K562 (cell line): ENCODE results near the gene DCXR. TPM values are rescaled to one million over a fixed set of nuclear protein-coding genes. Genes with fewer than 3 reads are reported as not detected.

ENCODE experiments used
- ATAC-seq: fragments of 200-7000 bp; cut with Tn5 transposase; 3 replicates; pipeline ENCODE4 v1.9.1; 2020; ENCODE audit warnings: moderate library complexity
- BruUV-seq: library from RNA; stranded (reverse); fragments of 400-500 nt; replicated peaks from 2 replicates; lab custom pipeline; 2021; lab: Mats Ljungman, UMichigan
- CTCF ChIA-PET: fragments of 300-600 bp; formaldehyde crosslinking; extraction: SDS; loops from one replicate; lab custom pipeline; 2021; ENCODE audit warnings: low intra/inter-chr PET ratio; lab: Yijun Ruan, JAX
- POLR2A ChIA-PET: fragments of 300-600, 350-650 bp; sonication (Branson Sonifier 250); formaldehyde crosslinking; extraction: SDS; loops from one replicate; lab custom pipeline; 2021; ENCODE audit warnings: antibody characterized with exemption, inconsistent platforms; lab: Yijun Ruan, JAX
- DNase-seq, 4 experiments: peaks; one replicate each; pipeline versions ENCODE4 v3.0.0 to v3.0.0-alpha.2; 2011 to 2018; ENCODE audit warnings: low spot score in 3 of 4, mixed read lengths in 3 of 4; ENCODE audit errors: extremely low read depth in 1 of 4
- FAIRE-seq: peaks from 2 replicates; lab custom pipeline; 2011; peaks lifted over from hg19 to GRCh38; lab: Jason Lieb, UNC
- H2AFZ ChIP-seq: 2 replicates; pipeline ENCODE4 v1.6.0; 2011; ENCODE audit warnings: low read depth, low read length, control low read depth, inconsistent platforms
- H3K27ac ChIP-seq: fragments of 200-600 bp; 3 replicates; pipeline ENCODE4 v1.8.0; 2011; ENCODE audit warnings: low read depth, mild to moderate bottlenecking, control low read depth, inconsistent platforms, low read length, moderate library complexity, mixed read lengths; ENCODE audit errors: extremely low read depth
- H3K27me3 ChIP-seq, 2 experiments: fragments of 300-600 bp in 1 of 2; 2 replicates in 1 of 2; 3 replicates in 1 of 2; pipeline versions ENCODE4 v1.6.0 to v1.8.0; 2011; ENCODE audit warnings: inconsistent platforms in 2 of 2, low read length in 2 of 2, mild to moderate bottlenecking in 1 of 2, mixed read lengths in 1 of 2, moderate library complexity in 1 of 2; ENCODE audit not compliant: control insufficient read depth in 2 of 2, insufficient read depth in 2 of 2
- H3K36me3 ChIP-seq: fragments of 300-600 bp; 3 replicates; pipeline ENCODE4 v1.8.0; 2011; ENCODE audit warnings: mild to moderate bottlenecking, low read length, inconsistent platforms; ENCODE audit not compliant: control insufficient read depth, insufficient read depth
- H3K4me1 ChIP-seq, 2 experiments: fragments of 200-600 bp in 1 of 2; replicated peaks in 1 of 2; 2 replicates in 1 of 2; 3 replicates in 1 of 2; pipeline versions ENCODE4 v1.5.1 to v1.8.0; 2011; ENCODE audit warnings: inconsistent platforms in 2 of 2, low read length in 2 of 2, mild to moderate bottlenecking in 1 of 2, mixed read lengths in 1 of 2, moderate library complexity in 1 of 2; ENCODE audit not compliant: control insufficient read depth in 2 of 2, insufficient read depth in 2 of 2
- H3K4me2 ChIP-seq: 2 replicates; pipeline ENCODE4 v1.6.1; 2011; ENCODE audit warnings: low read length, control low read depth, inconsistent platforms, mixed read lengths; ENCODE audit not compliant: insufficient read depth
- H3K4me3 ChIP-seq: fragments of 200-600 bp; sonication (generic), shearing (Covaris generic); 2 replicates; pipeline ENCODE4 v1.5.1; 2016; ENCODE audit warnings: control low read depth, inconsistent platforms
- H3K79me2 ChIP-seq: fragments of 200-600 bp; 3 replicates; pipeline ENCODE4 v1.8.0; 2011; ENCODE audit warnings: low read length, inconsistent platforms; ENCODE audit not compliant: control insufficient read depth, insufficient read depth
- H3K9ac ChIP-seq, 2 experiments: 2 replicates each; pipeline versions ENCODE4 v1.6.0 to v1.6.1; 2011; ENCODE audit warnings: low read depth in 2 of 2, low read length in 2 of 2, control low read depth in 1 of 2, inconsistent platforms in 1 of 2, mild to moderate bottlenecking in 1 of 2, mixed read lengths in 1 of 2; ENCODE audit not compliant: insufficient read depth in 1 of 2
- H3K9me1 ChIP-seq: one replicate; pipeline ENCODE4 v1.6.0; 2011; ENCODE audit warnings: inconsistent platforms, mild to moderate bottlenecking, low read length, moderate library complexity; ENCODE audit not compliant: control insufficient read depth, insufficient read depth
- H3K9me3 ChIP-seq: replicated peaks from 2 replicates; pipeline ENCODE4 v1.5.1; 2011; ENCODE audit warnings: low read depth, low read length, inconsistent platforms; ENCODE audit not compliant: control insufficient read depth, insufficient read depth
- H4K20me1 ChIP-seq: replicated peaks from 2 replicates; pipeline ENCODE4 v1.6.1; 2011; ENCODE audit warnings: low read length, inconsistent platforms, mixed read lengths; ENCODE audit not compliant: control insufficient read depth, insufficient read depth
- FOSL1 ChIP-seq: fragments of 200-800 bp; sonication (Bioruptor generic); conservative IDR thresholded peaks from 2 replicates; pipeline ENCODE4 v1.6.1; 2016; ENCODE audit warnings: missing genetic modification characterization, missing compliant biosample characterization
- GATAD2B ChIP-seq: fragments of 450-650 bp; IDR thresholded peaks from 2 replicates; pipeline ENCODE4 v1.6.1; 2017; ENCODE audit warnings: mild to moderate bottlenecking, borderline replicate concordance
- NR2C2 ChIP-seq, 2 experiments: fragments of 200-800 bp in 1 of 2; sonication (Bioruptor generic) in 1 of 2; sonication (generic) in 1 of 2; formaldehyde crosslinking in 1 of 2; IDR thresholded peaks; 2 replicates each; pipeline versions ENCODE4 v1.6.1 to v1.8.0; 2016 to 2022; ENCODE audit warnings: mild to moderate bottlenecking in 1 of 2, missing compliant biosample characterization in 1 of 2, missing genetic modification characterization in 1 of 2, missing genetic modification reagents in 1 of 2
- PHB ChIP-seq: fragments of 250-450 bp; sonication (Bioruptor Pico); IDR thresholded peaks from 2 replicates; pipeline ENCODE4 v1.5.0; 2021
- YY1 ChIP-seq, 3 experiments: IDR thresholded peaks; 2 replicates each; pipeline ENCODE4 v1.6.1; 2011; ENCODE audit warnings: low read length in 2 of 3, mild to moderate bottlenecking in 2 of 3, moderate library complexity in 2 of 3, borderline replicate concordance in 1 of 3, control low read depth in 1 of 3, low read depth in 1 of 3; ENCODE audit not compliant: insufficient read depth in 3 of 3, insufficient replicate concordance in 2 of 3, control insufficient read depth in 1 of 3, insufficient read length in 1 of 3; ENCODE audit errors: extremely low read depth in 1 of 3
- ZBED1 ChIP-seq: IDR thresholded peaks from 2 replicates; pipeline ENCODE4 v1.6.1; 2014
- ZNF77 ChIP-seq: fragments of 250-450 bp; sonication (Bioruptor Pico); IDR thresholded peaks from 2 replicates; pipeline ENCODE4 v1.5.0; 2020
- WGBS: fragments of 100-300 bp; shearing (Covaris generic); methylation state at CpG from one replicate; pipeline ENCODE4 v1.1.6; 2016; ENCODE audit warnings: low coverage, mixed read lengths; ENCODE audit not compliant: insufficient coverage; ENCODE audit errors: missing lambda C conversion rate; 5-methylcytosine and 5-hydroxymethylcytosine counted together
- in situ Hi-C: fragments of 300-500 bp; cut with MboI; formaldehyde crosslinking; loops from 4 replicates; pipeline ENCODE4 v1.15.0; 2018; ENCODE audit warnings: inconsistent platforms, mixed read lengths
- intact Hi-C: fragments of 100-400 bp; cut with micrococcal nuclease; formaldehyde crosslinking; loops from 2 replicates; pipeline ENCODE4 v1.14.2; 2022
- polyA plus RNA-seq, 8 experiments: library from polyadenylated mRNA; depleted of rRNA in 4 of 8; stranded (reverse) in 5 of 8; unstranded in 3 of 8; fragments of >200 nt; fragmentation: Nextera tagmentation in 2 of 8; fragmentation: Illumina TruSeq in 1 of 8; extraction: Ambion mirVana in 2 of 8; extraction: Trizol in 1 of 8; gene quantifications; 2 replicates each; pipeline versions ENCODE4 v1.2.1 to v1.2.3, GENCODE V29; 2011 to 2014; ENCODE audit warnings: inconsistent platforms in 1 of 8, missing spikeins in 1 of 8
- total RNA-seq, 7 experiments: library from RNA; depleted of rRNA in 6 of 7; stranded (reverse); fragments of >200 nt in 6 of 7; fragmentation: Illumina TruSeq in 2 of 7; extraction: Trizol in 2 of 7; gene quantifications; 2 replicates each; pipeline versions ENCODE4 v1.2.1 to v1.2.3, GENCODE V29; 2011 to 2021; ENCODE audit warnings: low replicate concordance in 1 of 7
- TF ChIP-seq, protein P1 (sequence below): fragments of 250-450 bp; sonication (Bioruptor Pico); IDR thresholded peaks from 2 replicates; pipeline ENCODE4 v1.8.0; 2022; ENCODE audit warnings: moderate library complexity, mild to moderate bottlenecking, inconsistent platforms
- TF ChIP-seq, protein P2 (sequence below): fragments of 200-800 bp; sonication (Bioruptor generic); IDR thresholded peaks from 2 replicates; pipeline ENCODE4 v1.6.1; 2017; ENCODE audit warnings: missing genetic modification characterization, missing compliant biosample characterization
- TF ChIP-seq, protein P3 (sequence below): fragments of 450-650 bp; IDR thresholded peaks from 2 replicates; pipeline ENCODE4 v1.6.1; 2017; ENCODE audit warnings: antibody characterized with exemption, mild to moderate bottlenecking
- TF ChIP-seq, protein P4 (sequence below): fragments of 250-450 bp; sonication (Bioruptor Pico); IDR thresholded peaks from 2 replicates; pipeline ENCODE4 v1.4.0; 2020

DCXR gene
- total and polyA plus RNA-seq, 9 of the 15 experiments (the other 6 are each of a cell fraction or from before 2014, with no cell fraction given) = 21.3 to 274 (median 156) TPM

DNA sequence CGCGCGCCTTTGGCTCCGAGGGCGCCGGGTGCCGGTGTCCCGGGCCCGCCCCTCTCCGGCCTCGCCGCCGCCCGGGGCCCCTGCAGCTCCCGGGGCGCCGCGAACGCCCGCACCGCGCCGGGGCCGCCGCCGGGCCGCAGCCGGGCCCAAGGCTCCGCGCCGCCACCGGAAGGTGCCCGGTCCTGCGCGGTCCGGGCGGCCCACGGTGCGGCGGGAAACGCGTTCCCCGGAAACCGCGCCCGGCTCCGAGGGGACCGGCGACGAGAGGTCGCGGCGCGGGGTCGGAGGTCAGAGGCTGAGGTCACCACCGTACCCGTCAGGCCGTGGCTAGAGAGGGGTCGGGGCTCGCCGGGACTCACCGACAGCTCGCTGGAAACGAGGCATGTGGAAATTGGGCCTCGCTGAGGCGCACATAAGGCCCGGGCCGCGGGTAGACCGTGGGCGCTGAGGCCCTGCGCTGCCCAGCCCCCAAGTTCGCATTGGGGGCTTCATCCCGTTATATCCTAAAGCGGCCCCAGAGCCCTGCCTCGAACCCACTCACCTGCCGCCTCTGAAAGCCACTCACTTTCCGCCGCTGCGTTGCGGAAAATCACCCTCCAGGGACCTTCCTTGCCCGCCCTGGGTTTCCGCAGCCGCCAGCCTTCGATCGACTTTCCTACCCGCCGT is 28.3 kb upstream of the DCXR start, which contains the start of gene DUS1L:
Gene DUS1L (minus strand): TSS at position 167 of the 666 bp plus-strand sequence. CDS start 745 bp downstream, outside the sequence.
- peaks cover 3 to 54% of the 10 kb centered on the region in 2 experiments; a peak in 3 of 5 replicates for H3K4me1 ChIP-seq
- no peaks in the 10 kb centered on the region for H3K27me3 ChIP-seq
- 27% methylated on average over 59 of the region's 88 CpGs for WGBS
- ChIA-PET CTCF (no interaction called here), POLR2A (interaction anchor here (1.0 to 3.9 kb wide), 4 partner anchors 11 to 33 kb away, joined by 3 to 24 read pairs (median 5); partner anchors contain the start of gene FASN)
- H3K36me3 ChIP-seq = peaks cover 37% of the 10 kb centered on the region; the same call in 2 of the 3 replicates
- intact Hi-C loops = no loop called here
- H2AFZ ChIP-seq = peak within 1 kb of the TSS; percentile 99
- no peaks in the 10 kb centered on the region for H3K9me3 ChIP-seq
- in situ Hi-C loops = no loop called here
- BruUV-seq = TSS peak; percentile 97
- FAIRE-seq = no peak
- DNase-seq = peak; percentile 76 to 91 (median 89)
- H4K20me1 ChIP-seq = no peaks in the 10 kb centered on the region
- H3K79me2 ChIP-seq = peaks cover 28% of the 10 kb centered on the region
- peak within 1 kb of the TSS; percentile 98 to 100 for H3K9ac ChIP-seq
- H3K27ac ChIP-seq = peak within 1 kb of the TSS; percentile 87
- ATAC-seq = peak; percentile 81
- peak within 1 kb of the TSS; percentile 99 for H3K4me3 ChIP-seq
- H3K9me1 ChIP-seq = no peaks in the 10 kb centered on the region
- peak within 1 kb of the TSS; percentile 91 for H3K4me2 ChIP-seq
- 0 out of 2 replicates have a peak, but pooled peaks have one; percentile 57 for TF ChIP-seq ZBED1
- TF ChIP-seq, protein P1, sequence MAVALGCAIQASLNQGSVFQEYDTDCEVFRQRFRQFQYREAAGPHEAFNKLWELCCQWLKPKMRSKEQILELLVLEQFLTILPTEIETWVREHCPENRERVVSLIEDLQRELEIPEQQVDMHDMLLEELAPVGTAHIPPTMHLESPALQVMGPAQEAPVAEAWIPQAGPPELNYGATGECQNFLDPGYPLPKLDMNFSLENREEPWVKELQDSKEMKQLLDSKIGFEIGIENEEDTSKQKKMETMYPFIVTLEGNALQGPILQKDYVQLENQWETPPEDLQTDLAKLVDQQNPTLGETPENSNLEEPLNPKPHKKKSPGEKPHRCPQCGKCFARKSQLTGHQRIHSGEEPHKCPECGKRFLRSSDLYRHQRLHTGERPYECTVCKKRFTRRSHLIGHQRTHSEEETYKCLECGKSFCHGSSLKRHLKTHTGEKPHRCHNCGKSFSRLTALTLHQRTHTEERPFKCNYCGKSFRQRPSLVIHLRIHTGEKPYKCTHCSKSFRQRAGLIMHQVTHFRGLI (CRISPR knock-in tag) = no peak
- TF ChIP-seq, protein P2, sequence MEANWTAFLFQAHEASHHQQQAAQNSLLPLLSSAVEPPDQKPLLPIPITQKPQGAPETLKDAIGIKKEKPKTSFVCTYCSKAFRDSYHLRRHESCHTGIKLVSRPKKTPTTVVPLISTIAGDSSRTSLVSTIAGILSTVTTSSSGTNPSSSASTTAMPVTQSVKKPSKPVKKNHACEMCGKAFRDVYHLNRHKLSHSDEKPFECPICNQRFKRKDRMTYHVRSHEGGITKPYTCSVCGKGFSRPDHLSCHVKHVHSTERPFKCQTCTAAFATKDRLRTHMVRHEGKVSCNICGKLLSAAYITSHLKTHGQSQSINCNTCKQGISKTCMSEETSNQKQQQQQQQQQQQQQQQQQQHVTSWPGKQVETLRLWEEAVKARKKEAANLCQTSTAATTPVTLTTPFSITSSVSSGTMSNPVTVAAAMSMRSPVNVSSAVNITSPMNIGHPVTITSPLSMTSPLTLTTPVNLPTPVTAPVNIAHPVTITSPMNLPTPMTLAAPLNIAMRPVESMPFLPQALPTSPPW (CRISPR knock-in tag) = peak; percentile 50; the same call in 1 of the 2 replicates
- TF ChIP-seq ZNF77 (CRISPR knock-in tag) = no peak
- 0 out of 2 replicates have a peak, but pooled peaks have one; percentile 22 for TF ChIP-seq FOSL1 (tag)
- TF ChIP-seq PHB (CRISPR knock-in tag) = peak; percentile 66; the same call in 1 of the 2 replicates
- TF ChIP-seq, protein P3, sequence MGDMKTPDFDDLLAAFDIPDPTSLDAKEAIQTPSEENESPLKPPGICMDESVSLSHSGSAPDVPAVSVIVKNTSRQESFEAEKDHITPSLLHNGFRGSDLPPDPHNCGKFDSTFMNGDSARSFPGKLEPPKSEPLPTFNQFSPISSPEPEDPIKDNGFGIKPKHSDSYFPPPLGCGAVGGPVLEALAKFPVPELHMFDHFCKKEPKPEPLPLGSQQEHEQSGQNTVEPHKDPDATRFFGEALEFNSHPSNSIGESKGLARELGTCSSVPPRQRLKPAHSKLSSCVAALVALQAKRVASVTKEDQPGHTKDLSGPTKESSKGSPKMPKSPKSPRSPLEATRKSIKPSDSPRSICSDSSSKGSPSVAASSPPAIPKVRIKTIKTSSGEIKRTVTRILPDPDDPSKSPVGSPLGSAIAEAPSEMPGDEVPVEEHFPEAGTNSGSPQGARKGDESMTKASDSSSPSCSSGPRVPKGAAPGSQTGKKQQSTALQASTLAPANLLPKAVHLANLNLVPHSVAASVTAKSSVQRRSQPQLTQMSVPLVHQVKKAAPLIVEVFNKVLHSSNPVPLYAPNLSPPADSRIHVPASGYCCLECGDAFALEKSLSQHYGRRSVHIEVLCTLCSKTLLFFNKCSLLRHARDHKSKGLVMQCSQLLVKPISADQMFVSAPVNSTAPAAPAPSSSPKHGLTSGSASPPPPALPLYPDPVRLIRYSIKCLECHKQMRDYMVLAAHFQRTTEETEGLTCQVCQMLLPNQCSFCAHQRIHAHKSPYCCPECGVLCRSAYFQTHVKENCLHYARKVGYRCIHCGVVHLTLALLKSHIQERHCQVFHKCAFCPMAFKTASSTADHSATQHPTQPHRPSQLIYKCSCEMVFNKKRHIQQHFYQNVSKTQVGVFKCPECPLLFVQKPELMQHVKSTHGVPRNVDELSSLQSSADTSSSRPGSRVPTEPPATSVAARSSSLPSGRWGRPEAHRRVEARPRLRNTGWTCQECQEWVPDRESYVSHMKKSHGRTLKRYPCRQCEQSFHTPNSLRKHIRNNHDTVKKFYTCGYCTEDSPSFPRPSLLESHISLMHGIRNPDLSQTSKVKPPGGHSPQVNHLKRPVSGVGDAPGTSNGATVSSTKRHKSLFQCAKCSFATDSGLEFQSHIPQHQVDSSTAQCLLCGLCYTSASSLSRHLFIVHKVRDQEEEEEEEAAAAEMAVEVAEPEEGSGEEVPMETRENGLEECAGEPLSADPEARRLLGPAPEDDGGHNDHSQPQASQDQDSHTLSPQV = peak; percentile 92
- TF ChIP-seq YY1 (IDR thresholded peaks at IDR 0.05; ENCODE audit: borderline replicate concordance in 1 of 3, control insufficient read depth in 1 of 3, extremely low read depth in 1 of 3, insufficient read depth in 3 of 3, insufficient read length in 1 of 3, insufficient replicate concordance in 2 of 3, low read depth in 1 of 3, low read length in 2 of 3) = peak in 2 of 3 experiments; percentile 73 to 81
- peak; percentile 99 for TF ChIP-seq NR2C2 (CRISPR knock-in tag; IDR thresholded peaks at IDR 0.05)
- TF ChIP-seq NR2C2 (tag; IDR thresholded peaks at IDR 0.05) = peak; percentile 100
- TF ChIP-seq GATAD2B = peak; percentile 90; the same call in 1 of the 2 replicates
- TF ChIP-seq, protein P4, sequence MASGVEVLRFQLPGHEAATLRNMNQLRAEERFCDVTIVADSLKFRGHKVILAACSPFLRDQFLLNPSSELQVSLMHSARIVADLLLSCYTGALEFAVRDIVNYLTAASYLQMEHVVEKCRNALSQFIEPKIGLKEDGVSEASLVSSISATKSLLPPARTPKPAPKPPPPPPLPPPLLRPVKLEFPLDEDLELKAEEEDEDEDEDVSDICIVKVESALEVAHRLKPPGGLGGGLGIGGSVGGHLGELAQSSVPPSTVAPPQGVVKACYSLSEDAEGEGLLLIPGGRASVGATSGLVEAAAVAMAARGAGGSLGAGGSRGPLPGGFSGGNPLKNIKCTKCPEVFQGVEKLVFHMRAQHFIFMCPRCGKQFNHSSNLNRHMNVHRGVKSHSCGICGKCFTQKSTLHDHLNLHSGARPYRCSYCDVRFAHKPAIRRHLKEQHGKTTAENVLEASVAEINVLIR (CRISPR knock-in tag) = no peak
